ENCODE results near the gene CEPT1.

DNA sequence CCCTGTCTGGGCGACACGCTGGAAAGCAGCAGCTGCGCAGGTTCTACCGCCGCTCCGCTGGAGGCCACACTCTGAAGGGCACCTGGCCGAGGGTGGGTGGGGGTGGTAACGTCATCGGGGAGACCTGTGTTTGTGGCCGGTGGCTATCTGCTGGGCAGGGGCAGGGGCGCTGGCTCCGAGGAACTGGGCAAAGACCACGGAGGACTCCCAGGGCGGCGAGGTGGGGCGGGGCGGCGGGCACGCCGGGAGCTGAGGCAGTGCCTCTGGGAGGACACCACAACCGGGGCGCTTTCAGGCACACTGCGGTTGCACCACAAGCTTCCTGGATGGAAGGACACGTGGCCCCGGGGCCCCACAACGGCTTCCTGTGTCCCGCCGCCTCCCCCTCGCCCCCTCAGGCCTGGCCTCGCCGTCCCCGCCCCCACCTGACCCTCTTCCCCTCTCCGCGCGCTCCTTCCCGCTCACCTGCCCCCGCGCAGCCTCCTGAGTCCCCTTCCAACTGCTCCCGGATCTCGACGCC, 63.7 kb downstream of the CEPT1 start:
- TF ChIP-seq, protein P1, sequence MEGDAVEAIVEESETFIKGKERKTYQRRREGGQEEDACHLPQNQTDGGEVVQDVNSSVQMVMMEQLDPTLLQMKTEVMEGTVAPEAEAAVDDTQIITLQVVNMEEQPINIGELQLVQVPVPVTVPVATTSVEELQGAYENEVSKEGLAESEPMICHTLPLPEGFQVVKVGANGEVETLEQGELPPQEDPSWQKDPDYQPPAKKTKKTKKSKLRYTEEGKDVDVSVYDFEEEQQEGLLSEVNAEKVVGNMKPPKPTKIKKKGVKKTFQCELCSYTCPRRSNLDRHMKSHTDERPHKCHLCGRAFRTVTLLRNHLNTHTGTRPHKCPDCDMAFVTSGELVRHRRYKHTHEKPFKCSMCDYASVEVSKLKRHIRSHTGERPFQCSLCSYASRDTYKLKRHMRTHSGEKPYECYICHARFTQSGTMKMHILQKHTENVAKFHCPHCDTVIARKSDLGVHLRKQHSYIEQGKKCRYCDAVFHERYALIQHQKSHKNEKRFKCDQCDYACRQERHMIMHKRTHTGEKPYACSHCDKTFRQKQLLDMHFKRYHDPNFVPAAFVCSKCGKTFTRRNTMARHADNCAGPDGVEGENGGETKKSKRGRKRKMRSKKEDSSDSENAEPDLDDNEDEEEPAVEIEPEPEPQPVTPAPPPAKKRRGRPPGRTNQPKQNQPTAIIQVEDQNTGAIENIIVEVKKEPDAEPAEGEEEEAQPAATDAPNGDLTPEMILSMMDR (IDR thresholded peaks at IDR 0.05; ENCODE audit: low read depth, low read length) = no peak
- no peak for TF ChIP-seq EZH2phosphoT487 (IDR thresholded peaks at IDR 0.05; ENCODE audit: low read depth)
